ENCODE data around the gene MYOT. TPM values are rescaled to one million over a fixed set of nuclear protein-coding genes. Genes with fewer than 3 reads are reported as not detected.

Gene MYOT
- total RNA-seq, 1 experiment from 2014 or later, result not detected

DNA sequence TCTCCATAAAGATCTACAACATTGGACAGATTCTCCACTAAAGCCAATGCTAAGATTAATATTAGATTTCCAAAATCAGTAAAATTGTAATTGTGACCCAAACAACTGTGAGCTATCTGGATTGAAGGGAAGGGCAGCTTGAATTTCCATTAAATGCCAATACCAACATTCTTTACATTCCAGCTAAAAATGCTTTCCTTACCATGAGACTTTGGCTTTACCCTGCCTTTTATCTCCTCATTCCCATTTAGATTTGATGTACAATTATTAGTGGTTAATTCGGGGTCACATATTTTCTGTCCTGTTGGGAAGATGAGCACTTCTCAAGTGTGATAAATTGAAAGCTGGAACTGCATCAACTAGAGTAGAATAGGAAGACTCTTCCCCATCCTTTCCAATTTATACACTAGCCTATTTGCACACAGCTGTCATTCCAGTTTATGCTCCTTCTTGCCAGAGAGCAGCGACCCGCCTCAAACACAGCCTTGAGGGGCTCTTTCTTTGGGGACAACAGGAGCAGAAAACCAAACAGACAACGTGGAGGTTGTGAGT lies 33.1 kb upstream of the MYOT start:
- H3K4me2 ChIP-seq (ENCODE audit: insufficient read depth, insufficient read length, low read length), result peak overlapping the region; percentile 25
- H3K4me3 Mint-ChIP-seq, result no peak overlapping the region

More for the DNA sequence above, 33.1 kb upstream of the MYOT start:
- no peak overlapping the region for H4K5ac ChIP-seq (ENCODE audit: insufficient read length, low read depth, low read length)
- no peak overlapping the region for H2BK12ac ChIP-seq (ENCODE audit: insufficient read length, low read depth, low read length)
- H3T11ph ChIP-seq (ENCODE audit: low read length), result no peak overlapping the region
- no peaks in the 10 kb centered on the region; the same call in 1 of the 2 replicates for H3K4me1 ChIP-seq (ENCODE audit: insufficient read depth, low read length)
- no peak overlapping the region for H3K14ac ChIP-seq (ENCODE audit: insufficient read depth, low read length)
- peaks cover 24 to 29% of the 10 kb centered on the region in 2 experiments for H3K4me1 Mint-ChIP-seq
- DNase-seq, result no peak
- H3K4ac ChIP-seq (ENCODE audit: low read depth, low read length), result no peak overlapping the region
- H3K27ac ChIP-seq (ENCODE audit: insufficient read length, low read depth, low read length), result no peak overlapping the region
- no peaks in the 10 kb centered on the region for H3K79me1 ChIP-seq (ENCODE audit: insufficient read depth, low read depth, low read length, poor library complexity, severe bottlenecking)
- H2BK15ac ChIP-seq (ENCODE audit: low read depth, low read length), result no peak overlapping the region
- H3K27ac Mint-ChIP-seq, result peak overlapping the region in 1 of 3 experiments; percentile 44; a peak in 1 of 7 replicates
- H4K8ac ChIP-seq (replicated peaks; ENCODE audit: insufficient read length, low read depth, low read length), result no peak overlapping the region
- H3K79me2 ChIP-seq (ENCODE audit: insufficient read depth, low read length), result no peaks in the 10 kb centered on the region
- H4K91ac ChIP-seq (ENCODE audit: insufficient read length, low read depth, low read length), result no peak overlapping the region
- H3K56ac ChIP-seq (ENCODE audit: insufficient read length, low read depth, low read length), result no peak overlapping the region
- WGBS (ENCODE audit: extremely low coverage, insufficient read length, low lambda C conversion rate), result no CpG with 5 or more reads among the region's 4 CpGs
- H3K18ac ChIP-seq (ENCODE audit: insufficient read length, low read depth, low read length), result no peak overlapping the region
- no peaks in the 10 kb centered on the region for H3K23me2 ChIP-seq (ENCODE audit: insufficient read length, low read depth, low read length, poor library complexity, severe bottlenecking)
- H3K9me3 Mint-ChIP-seq, result no peaks in the 10 kb centered on the region
- H3K27me3 ChIP-seq (ENCODE audit: insufficient read depth, low read length), result no peaks in the 10 kb centered on the region
- no peaks in the 10 kb centered on the region for H3K9me3 ChIP-seq (ENCODE audit: control insufficient read depth, low read depth, low read length)
- H2BK120ac ChIP-seq (ENCODE audit: low read depth, low read length, poor library complexity, severe bottlenecking), result no peak overlapping the region
- no peaks in the 10 kb centered on the region for H4K20me1 ChIP-seq (ENCODE audit: control insufficient read depth, insufficient read depth, insufficient read length)
- no peak overlapping the region for H3K9ac ChIP-seq (ENCODE audit: extremely low read depth, insufficient read length, low read length)
- no peak overlapping the region for H2BK5ac ChIP-seq (ENCODE audit: insufficient read length, low read length)
- H2AFZ ChIP-seq (ENCODE audit: low read length), result no peak overlapping the region
- H3K27me3 Mint-ChIP-seq (ENCODE audit: low read depth), result no peaks in the 10 kb centered on the region
- no peak overlapping the region for H3K23ac ChIP-seq (ENCODE audit: insufficient read length, low read depth, low read length)
- peak overlapping the region; percentile 95 for H2AK5ac ChIP-seq (ENCODE audit: insufficient read length, low read length)
- TF ChIP-seq, protein P1, sequence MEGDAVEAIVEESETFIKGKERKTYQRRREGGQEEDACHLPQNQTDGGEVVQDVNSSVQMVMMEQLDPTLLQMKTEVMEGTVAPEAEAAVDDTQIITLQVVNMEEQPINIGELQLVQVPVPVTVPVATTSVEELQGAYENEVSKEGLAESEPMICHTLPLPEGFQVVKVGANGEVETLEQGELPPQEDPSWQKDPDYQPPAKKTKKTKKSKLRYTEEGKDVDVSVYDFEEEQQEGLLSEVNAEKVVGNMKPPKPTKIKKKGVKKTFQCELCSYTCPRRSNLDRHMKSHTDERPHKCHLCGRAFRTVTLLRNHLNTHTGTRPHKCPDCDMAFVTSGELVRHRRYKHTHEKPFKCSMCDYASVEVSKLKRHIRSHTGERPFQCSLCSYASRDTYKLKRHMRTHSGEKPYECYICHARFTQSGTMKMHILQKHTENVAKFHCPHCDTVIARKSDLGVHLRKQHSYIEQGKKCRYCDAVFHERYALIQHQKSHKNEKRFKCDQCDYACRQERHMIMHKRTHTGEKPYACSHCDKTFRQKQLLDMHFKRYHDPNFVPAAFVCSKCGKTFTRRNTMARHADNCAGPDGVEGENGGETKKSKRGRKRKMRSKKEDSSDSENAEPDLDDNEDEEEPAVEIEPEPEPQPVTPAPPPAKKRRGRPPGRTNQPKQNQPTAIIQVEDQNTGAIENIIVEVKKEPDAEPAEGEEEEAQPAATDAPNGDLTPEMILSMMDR (conservative IDR thresholded peaks at IDR 0.05), result no peak
- H3K36me3 Mint-ChIP-seq (ENCODE audit: insufficient read depth in 1 of 3, low read depth in 3 of 3), result no peaks in the 10 kb centered on the region
- no peak overlapping the region for H2BK20ac ChIP-seq (ENCODE audit: low read depth, low read length, poor library complexity, severe bottlenecking)

All from H9 (cell line).